ENCODE measurements around the gene BTBD8.

BTBD8 gene

DNA sequence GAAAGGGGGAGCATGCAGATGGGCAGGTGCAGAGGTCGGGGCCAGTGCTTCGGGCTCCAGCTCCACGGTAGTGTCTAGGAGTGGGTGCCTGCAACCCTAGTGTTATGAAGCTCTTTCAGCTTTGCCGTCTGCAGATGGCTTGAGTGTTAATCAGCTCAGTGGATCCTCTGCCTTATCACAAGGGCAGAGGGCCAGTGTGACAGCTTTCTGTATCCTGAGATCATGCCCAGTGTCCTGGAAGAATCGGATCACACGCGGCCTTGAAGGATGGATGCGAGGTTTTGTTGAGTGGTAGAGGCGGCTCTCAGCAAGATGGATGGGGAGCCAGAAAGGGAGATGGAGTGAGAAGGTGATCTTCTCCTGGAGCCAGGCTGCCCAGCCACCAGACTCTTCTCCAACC lies 112.1 kb downstream of the BTBD8 start:
- DNase-seq (ENCODE audit: low spot score): no peak

DNA sequence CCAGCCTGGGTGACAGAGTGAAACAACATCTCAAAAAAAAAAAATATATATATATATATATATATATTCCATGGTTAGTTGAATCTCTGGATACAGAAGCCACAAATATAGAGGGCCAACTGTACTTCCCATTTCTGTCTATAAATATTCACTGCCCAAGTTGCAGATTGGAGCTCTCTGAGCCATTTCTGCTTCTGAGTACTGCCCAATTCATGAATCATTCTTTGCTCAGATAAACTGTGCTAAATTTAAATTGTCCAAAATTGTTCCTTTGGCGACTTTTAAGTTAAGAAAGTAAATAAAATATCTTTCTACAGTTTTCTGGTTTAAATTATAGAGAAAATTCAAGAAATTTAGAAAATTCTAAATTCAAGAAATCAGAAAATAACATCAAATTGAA lies 114.4 kb downstream of the BTBD8 start:
- no peak for DNase-seq (ENCODE audit: low spot score)

DNA sequence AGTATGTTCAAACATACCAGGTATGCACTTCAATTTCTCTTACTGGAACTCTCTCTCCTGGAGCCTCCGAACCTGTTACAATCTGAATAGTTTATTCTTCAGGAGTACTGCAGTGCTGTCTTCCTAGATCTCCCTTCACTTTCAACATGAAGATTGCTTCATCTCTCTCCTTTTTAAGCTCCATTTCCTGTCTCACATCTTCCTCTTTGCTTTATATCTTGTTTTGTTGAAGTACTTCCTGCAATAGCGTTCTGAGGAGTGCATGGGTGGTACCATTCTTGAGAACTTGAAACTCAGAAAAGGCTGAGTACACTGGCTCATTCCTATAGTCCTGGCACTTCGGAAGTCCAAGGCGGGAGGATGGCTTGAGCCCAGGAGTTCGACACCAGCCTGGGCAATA lies 121.8 kb downstream of the BTBD8 start:
- DNase-seq (ENCODE audit: low spot score): no peak

DNA sequence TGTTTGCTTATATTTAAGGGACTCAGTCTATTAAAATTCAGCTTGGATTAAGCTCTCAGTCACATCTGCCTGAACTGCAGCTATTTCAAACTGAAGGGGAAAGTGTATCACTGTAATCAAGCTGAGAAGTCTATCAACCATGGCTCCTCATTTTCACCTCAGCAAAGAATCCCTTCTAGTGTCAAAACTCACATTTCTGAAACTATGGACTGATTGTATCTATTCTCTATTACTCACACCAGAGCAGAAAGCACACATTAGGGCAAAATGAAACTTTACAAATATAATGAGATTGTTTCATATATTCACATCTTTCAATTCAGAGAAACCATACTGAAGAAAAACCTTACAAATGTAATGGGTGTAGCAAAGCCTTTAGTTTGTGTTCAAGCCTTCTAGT lies 123.0 kb downstream of the BTBD8 start:
- DNase-seq (ENCODE audit: low spot score): no peak

DNA sequence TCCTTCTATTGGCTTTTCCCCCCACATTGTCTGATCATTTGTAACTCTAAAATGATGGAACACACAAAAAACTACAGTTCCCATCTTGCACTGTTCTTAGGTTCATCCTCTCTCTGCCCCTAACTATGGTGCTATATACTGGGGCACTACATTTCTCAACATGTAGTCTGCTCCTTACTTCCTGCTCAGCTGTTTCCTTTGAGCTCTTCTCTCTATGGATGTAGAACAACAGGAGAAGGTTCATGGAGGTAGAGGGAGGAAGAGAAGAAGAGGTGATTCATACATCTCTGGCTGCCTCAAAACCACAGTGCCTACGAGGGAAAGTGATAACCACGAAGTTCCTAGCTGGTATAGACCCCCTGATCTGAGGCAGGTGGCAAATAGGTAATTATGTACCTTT lies 130.6 kb downstream of the BTBD8 start:
- DNase-seq (ENCODE audit: low spot score): no peak

DNA sequence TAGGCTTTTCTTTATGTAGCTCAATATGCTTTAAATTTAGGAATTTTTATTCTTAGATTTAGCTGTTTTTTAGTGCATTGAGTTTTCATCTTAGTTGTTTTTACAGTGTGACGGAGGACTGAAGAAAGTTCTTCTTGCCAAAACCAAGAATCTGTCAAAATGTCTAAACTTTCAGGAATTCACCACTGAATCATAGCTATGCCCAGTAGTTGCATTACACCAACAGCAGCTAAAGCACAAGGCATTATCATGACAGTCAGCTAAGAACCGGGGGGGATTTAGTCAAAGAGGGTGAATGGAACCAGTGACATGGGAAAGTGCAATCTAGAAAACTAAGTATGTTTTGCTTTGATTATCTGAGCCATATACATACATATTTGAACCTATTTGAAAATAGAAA lies 131.0 kb downstream of the BTBD8 start:
- DNase-seq (ENCODE audit: low spot score): no peak

DNA sequence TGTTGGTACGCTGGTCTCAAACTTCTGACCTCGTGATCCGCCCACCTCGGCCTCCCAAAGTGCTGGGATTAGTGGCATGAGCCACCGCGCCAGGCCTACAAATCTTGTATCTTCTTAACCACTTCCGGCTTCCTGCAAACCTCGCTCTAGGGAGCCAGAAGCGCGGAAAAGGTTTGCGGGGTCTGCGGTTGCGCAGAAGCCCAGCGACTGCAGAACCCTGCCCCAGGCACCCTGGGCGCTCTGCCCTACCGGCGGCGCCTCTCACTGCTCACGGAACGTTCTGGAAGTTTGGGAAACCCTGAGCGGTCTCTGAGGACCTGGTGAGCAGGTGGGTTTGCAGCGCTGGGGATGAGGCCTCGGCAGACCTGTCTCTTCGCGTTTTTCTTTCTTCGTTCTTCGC lies 137.6 kb downstream of the BTBD8 start, which contains the start of gene C1orf146:
Gene C1orf146 (plus strand): TSS at position 195 of the 400 bp plus-strand sequence. CDS start 13,506 bp downstream, outside the sequence.
- no peak for DNase-seq (ENCODE audit: low spot score)

DNA sequence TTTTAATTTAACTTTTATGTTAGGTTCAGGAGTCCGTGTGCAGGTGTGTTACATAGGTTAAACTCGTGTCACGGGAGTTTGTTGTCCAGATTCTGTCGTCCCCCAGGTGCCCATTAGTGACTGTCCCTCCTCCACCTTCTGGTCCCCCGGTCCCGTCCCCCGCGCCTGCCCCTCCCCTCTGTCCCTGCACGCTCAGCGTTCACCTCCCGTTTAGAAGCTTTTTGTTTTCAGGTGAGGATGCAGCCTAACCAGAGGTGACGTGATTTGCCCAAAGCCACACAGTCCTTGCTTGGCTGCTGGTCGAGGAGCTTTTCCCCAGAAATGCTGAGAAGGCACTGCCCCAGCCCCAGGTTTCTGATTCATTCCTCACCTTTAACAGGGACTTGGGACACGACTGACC lies 138.4 kb downstream of the BTBD8 start:
- no peak for DNase-seq (ENCODE audit: low spot score)

DNA sequence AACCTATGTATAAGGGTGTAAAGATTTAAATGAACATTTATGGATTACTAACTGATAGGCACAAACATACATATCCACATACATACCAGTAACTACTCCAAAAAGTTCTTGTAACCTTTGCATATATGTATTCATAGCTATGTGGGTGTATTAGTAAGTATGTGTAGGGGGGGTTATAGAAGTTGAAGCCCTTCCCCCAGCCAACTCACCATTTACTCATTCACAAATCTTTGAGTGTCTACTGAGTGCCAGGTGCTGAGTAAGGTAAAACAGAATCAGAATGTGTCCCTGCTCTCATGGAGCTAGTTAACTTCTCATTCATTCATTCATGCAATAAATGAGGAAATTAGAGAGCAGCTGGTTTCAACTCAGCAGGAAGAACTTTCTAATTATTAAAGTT lies 138.9 kb downstream of the BTBD8 start:
- DNase-seq (ENCODE audit: low spot score): no peak

DNA sequence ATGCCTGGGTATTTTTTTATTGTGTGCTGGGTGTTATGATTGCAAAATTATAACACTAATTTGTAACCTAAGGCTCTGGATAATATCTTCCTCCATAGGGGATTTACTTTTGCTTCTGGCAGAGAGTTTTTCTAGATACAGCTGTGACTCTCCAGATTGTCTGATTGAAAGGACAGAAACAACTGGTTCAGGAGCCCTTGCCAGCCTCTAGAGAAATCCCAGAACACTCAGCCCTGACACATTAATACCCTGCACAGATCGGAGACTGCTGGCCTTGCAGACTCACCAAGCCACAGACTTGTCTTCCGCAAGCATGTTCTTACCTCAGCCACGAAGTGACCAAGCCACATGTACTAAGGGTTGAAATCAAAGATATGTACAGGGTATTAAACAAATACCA lies 148.3 kb downstream of the BTBD8 start:
- no peak for DNase-seq (ENCODE audit: low spot score)

DNA sequence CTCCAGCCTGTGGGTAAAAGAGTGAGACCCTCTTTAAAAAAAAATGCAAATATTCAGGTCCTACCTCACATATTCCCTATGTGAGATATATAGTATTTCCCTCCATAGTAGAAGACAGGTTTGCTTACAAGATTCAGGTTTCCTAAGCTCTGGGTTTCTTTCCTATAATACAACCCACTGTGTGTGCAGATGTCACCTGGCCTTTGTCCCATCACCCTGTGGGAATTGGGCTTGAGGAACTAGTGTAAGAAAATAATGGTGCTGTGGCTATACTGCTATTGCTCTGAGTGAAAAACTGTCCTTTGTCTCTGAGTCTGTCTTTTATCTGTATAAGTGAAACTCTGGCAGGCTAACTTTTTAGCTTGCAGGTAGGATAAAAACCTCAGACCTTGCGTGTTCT lies 150.6 kb downstream of the BTBD8 start:
- DNase-seq (ENCODE audit: low spot score): no peak
